ENCODE measurements around the gene ZBTB34.

DNA sequence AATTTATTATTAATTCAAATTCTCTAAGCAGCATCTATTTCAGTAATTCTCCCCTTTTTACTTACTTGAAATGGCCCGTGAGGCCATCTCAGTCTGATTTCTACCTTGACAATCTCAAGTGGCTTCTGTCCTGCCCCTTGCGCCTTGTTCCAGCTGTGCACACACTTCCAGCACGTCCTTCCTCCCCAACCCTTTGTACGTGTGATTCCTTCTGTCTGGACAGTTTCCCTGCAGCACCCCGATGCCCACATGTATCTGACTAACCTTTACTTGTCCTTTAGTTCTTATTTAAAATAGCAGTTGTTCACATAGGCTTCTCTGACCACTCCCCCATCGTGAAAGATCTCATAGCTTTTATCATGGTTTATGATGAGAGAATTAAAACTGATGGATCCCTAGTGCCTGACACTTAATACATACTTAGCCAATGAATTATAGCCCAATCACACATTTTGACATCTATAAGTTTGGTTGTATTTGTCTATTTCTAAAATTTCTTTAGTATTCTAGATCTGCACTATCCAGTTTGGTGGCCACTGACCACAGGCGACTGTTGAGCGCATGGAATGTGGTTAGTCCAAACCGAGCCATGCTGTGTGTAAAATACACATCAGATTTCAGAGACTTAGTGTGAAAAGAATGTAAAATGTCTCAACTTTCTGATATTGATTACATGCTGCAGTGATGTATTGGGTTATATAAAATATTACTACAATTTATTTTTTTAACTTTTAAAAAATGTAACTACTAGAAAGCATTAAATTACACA is 14.3 kb downstream of the ZBTB34 start:
- TF ChIP-seq, protein P1, sequence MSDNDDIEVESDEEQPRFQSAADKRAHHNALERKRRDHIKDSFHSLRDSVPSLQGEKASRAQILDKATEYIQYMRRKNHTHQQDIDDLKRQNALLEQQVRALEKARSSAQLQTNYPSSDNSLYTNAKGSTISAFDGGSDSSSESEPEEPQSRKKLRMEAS (IDR thresholded peaks at IDR 0.05) = no peak
- no peak for TF ChIP-seq ZBTB7A (IDR thresholded peaks at IDR 0.05; ENCODE audit: low read depth)
- TF ChIP-seq, protein P2, sequence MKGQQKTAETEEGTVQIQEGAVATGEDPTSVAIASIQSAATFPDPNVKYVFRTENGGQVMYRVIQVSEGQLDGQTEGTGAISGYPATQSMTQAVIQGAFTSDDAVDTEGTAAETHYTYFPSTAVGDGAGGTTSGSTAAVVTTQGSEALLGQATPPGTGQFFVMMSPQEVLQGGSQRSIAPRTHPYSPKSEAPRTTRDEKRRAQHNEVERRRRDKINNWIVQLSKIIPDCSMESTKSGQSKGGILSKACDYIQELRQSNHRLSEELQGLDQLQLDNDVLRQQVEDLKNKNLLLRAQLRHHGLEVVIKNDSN (IDR thresholded peaks at IDR 0.05) = no peak
- TF ChIP-seq, protein P3, sequence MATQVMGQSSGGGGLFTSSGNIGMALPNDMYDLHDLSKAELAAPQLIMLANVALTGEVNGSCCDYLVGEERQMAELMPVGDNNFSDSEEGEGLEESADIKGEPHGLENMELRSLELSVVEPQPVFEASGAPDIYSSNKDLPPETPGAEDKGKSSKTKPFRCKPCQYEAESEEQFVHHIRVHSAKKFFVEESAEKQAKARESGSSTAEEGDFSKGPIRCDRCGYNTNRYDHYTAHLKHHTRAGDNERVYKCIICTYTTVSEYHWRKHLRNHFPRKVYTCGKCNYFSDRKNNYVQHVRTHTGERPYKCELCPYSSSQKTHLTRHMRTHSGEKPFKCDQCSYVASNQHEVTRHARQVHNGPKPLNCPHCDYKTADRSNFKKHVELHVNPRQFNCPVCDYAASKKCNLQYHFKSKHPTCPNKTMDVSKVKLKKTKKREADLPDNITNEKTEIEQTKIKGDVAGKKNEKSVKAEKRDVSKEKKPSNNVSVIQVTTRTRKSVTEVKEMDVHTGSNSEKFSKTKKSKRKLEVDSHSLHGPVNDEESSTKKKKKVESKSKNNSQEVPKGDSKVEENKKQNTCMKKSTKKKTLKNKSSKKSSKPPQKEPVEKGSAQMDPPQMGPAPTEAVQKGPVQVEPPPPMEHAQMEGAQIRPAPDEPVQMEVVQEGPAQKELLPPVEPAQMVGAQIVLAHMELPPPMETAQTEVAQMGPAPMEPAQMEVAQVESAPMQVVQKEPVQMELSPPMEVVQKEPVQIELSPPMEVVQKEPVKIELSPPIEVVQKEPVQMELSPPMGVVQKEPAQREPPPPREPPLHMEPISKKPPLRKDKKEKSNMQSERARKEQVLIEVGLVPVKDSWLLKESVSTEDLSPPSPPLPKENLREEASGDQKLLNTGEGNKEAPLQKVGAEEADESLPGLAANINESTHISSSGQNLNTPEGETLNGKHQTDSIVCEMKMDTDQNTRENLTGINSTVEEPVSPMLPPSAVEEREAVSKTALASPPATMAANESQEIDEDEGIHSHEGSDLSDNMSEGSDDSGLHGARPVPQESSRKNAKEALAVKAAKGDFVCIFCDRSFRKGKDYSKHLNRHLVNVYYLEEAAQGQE (IDR thresholded peaks at IDR 0.05; ENCODE audit: low read depth) = no peak
- no peak for TF ChIP-seq EP300 (IDR thresholded peaks at IDR 0.05; ENCODE audit: borderline replicate concordance)
- TF ChIP-seq RAD21 (IDR thresholded peaks at IDR 0.05; ENCODE audit: low read depth) = no peak
